ENCODE measurements around the gene LCAT. TPM values are rescaled to one million over a fixed set of nuclear protein-coding genes. Genes with fewer than 3 reads are reported as not detected.

LCAT gene
- total and polyA plus RNA-seq, 2 experiments from 2014 or later: 13.4 to 13.8 TPM

- H3K36me3 ChIP-seq: peaks cover 7% of the 10 kb centered on the region
- H3K4me1 ChIP-seq (ENCODE audit: low read depth): peaks cover 32% of the 10 kb centered on the region
These were observed 19.6 kb downstream of the LCAT start for GRCh38 chr16:67924140-67924906.

GRCh38 chr16:67923414-67924116, 20.4 kb downstream of the LCAT start:
- Histone ChIP-seq H3K4me1 (ENCODE audit: low read depth) (peaks cover 32% of the 10 kb centered on the region), H3K27me3 (no peaks in the 10 kb centered on the region), H3K36me3 (peaks cover 5% of the 10 kb centered on the region), H3K27ac (peak overlapping the region; percentile 47), H3K4me3 (no peak overlapping the region), H3K9me3 (ENCODE audit: low read depth) (no peaks in the 10 kb centered on the region)
- TF ChIP-seq CTCF (IDR thresholded peaks at IDR 0.05; ENCODE audit: low read depth, low read length): no peak
- DNase-seq (ENCODE audit: low read depth in 1 of 2, low spot score in 1 of 2): peak in 1 of 2 donors; percentile 67

More at GRCh38 chr16:67924140-67924906, 19.6 kb downstream of the LCAT start:
- no peaks in the 10 kb centered on the region for H3K9me3 ChIP-seq (ENCODE audit: low read depth)
- no peak overlapping the region for H3K4me3 ChIP-seq
- DNase-seq (ENCODE audit: low read depth in 1 of 2, low spot score in 1 of 2): no peak
- H3K27me3 ChIP-seq: no peaks in the 10 kb centered on the region
- TF ChIP-seq CTCF (IDR thresholded peaks at IDR 0.05; ENCODE audit: low read depth, low read length): no peak
- peak overlapping the region; percentile 47 for H3K27ac ChIP-seq

DNA sequence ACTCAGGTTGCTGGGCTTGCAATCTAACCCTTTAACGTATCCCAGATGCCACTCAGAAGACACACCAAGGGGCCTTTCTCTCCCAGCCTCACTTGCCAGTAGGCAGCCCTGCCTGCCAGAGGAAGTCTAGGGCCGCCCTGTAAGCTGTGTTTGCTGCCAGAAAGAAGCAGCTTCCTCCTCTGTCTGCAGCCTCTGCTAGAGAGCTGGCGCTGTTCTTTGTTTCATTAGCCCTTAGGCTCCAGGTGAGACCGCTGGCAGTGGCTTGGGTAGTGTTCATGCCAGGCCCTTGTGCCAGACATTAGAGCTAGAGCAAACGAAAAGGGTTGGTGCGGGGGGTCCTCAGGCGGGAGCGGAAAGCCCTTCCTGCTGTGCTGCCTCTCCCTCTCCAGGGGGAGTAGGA, 21.2 kb downstream of the LCAT start:
- TF ChIP-seq CTCF (IDR thresholded peaks at IDR 0.05; ENCODE audit: low read depth, low read length): no peak
- Histone ChIP-seq H3K4me3 (no peak overlapping the region), H3K27me3 (no peaks in the 10 kb centered on the region), H3K4me1 (ENCODE audit: low read depth) (peaks cover 38% of the 10 kb centered on the region), H3K27ac (no peak overlapping the region), H3K36me3 (peaks cover 4% of the 10 kb centered on the region), H3K9me3 (ENCODE audit: low read depth) (no peaks in the 10 kb centered on the region)
- DNase-seq (ENCODE audit: low read depth in 1 of 2, low spot score in 1 of 2): no peak

GRCh38 chr16:67922221-67922620, 21.7 kb downstream of the LCAT start:
- Histone ChIP-seq H3K36me3 (no peaks in the 10 kb centered on the region), H3K9me3 (ENCODE audit: low read depth) (no peaks in the 10 kb centered on the region), H3K4me3 (no peak overlapping the region), H3K27ac (no peak overlapping the region), H3K27me3 (no peaks in the 10 kb centered on the region), H3K4me1 (ENCODE audit: low read depth) (peaks cover 43% of the 10 kb centered on the region)
- no peak for TF ChIP-seq CTCF (IDR thresholded peaks at IDR 0.05; ENCODE audit: low read depth, low read length)
- DNase-seq (ENCODE audit: low read depth in 1 of 2, low spot score in 1 of 2): no peak

GRCh38 chr16:67919622-67920221, 24.2 kb downstream of the LCAT start:
- peaks cover 45% of the 10 kb centered on the region for H3K4me1 ChIP-seq (ENCODE audit: low read depth)
- no peaks in the 10 kb centered on the region for H3K27me3 ChIP-seq
- H3K27ac ChIP-seq: no peak overlapping the region
- DNase-seq (ENCODE audit: low read depth in 1 of 2, low spot score in 1 of 2): no peak
- no peaks in the 10 kb centered on the region for H3K9me3 ChIP-seq (ENCODE audit: low read depth)
- H3K4me3 ChIP-seq: no peak overlapping the region
- H3K36me3 ChIP-seq: no peaks in the 10 kb centered on the region
- no peak for TF ChIP-seq CTCF (IDR thresholded peaks at IDR 0.05; ENCODE audit: low read depth, low read length)
